Dermis microvascular lymphatic vessel endothelial cell (primary cell): Measurements from ENCODE around the gene PROM1. TPM values are rescaled to one million over a fixed set of nuclear protein-coding genes. Genes with fewer than 3 reads are reported as not detected.
A peak's percentile ranks its signal among the peaks of the same experiment; 100 is the strongest.

ENCODE experiments used
- DNase-seq, 2 donors: peaks; one replicate each; pipeline versions ENCODE4 v3.0.0 to v3.0.0-alpha.2; 2010; ENCODE audit warnings: low read depth in 2 of 2
- total RNA-seq: library from RNA; depleted of rRNA; stranded (reverse); fragments of >200 nt; gene quantifications from 2 replicates; pipeline ENCODE4 v1.2.1, GENCODE V29; 2014

Gene PROM1
- total RNA-seq, 1 donor from 2014 or later: under 0.01 TPM

DNA sequence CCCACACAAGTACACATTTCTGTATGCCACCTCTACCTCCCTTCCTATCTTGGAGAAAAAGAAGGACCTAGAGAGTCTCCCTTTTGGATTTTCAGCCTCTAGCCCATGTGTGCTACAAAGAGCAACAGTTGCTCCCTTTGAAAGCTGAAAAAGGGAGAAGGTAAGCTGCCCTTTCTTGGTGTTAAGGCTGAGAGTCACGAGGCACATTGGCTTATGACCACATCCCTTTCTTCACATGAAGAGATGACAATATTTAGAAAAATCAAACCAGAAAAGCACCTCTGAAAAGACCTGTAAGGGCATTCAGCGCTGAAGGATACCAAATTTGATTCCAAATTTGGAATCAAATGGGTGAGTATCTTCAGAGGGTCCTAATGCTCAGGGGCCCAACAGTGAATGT, 138.9 kb downstream of the PROM1 start:
- DNase-seq: no peak

DNA sequence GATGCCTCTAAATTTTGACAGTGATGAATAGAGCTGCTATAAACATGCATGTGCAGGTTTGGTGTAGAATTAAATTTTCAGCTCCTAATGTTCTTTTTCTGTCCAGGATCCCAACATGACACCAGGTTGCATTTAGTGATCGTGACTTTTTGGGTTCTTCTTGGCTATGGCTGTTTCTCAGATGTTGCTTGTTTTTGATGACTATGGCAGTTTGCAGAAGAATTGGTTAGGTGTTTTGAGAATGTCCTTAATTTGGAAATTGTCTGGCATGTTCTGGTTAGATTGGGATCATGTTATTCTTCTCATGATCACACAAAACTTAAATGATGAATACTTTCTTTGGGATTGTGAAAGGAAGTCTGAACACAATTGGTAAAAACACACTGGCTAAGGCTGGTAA, 141.5 kb downstream of the PROM1 start:
- no peak for DNase-seq

DNA sequence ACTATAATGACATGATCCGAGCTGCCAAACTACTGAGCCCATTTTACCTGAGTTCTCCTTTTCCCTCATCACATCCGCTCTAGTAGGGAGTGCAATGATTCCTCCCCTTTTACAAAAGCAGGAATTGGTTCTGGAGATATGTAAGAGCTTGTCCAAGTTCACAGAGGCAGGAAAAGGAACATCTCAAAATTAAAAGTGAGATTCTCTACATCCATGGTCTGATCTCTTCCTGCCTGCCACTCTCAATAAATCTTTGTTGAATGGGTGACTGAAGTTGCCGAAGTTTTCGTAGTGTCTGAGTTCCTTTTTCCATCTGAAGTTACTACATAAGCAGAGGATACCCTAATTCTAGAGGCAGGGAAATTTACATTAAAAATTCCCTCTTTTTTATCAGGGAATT, 145.2 kb downstream of the PROM1 start, which contains the start of gene FGFBP1:
FGFBP1 (minus strand) TSS at position 101 of the 400 bp plus-strand sequence. CDS start 2,108 bp downstream, outside the sequence.
- DNase-seq: no peak

DNA sequence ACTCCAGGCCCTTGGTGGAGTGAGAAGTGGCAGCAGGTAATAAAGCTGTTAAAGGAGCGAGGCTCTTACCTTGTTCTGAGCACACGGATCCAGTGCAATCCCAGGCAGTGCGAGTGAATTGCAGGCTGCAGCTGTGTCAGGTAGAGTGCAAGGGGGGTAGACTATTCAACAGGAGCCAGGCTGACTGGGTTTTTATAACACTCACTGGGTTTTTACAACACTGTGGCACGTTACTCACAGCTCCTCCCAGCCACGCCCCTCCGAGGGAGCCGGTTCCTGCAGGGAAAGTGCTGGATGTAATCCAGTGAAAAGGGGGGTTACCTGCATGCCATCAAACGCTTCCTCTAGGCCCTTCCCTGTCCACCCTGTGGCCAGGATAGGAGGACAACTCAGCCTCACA, 145.6 kb downstream of the PROM1 start:
- DNase-seq: no peak

DNA sequence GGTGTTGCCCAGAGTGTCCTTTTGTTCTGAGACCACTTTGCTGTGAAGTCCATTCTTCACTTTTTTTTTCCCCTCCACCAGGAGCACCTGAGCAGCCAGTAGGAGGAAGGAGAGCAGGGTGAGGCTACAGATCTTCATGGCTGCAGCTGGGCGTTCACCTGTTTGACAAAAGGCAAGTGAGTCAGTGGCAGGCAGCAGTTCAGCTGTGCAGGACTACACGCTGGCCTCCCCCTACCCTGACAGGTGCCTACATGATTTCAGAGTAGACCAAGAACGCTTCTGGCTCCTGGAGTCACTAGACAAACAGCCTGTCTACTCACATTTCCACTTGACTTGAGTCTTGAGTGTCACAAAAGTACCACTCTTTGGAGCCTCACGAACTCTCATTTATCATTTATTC, 147.3 kb downstream of the PROM1 start:
- no peak for DNase-seq

DNA sequence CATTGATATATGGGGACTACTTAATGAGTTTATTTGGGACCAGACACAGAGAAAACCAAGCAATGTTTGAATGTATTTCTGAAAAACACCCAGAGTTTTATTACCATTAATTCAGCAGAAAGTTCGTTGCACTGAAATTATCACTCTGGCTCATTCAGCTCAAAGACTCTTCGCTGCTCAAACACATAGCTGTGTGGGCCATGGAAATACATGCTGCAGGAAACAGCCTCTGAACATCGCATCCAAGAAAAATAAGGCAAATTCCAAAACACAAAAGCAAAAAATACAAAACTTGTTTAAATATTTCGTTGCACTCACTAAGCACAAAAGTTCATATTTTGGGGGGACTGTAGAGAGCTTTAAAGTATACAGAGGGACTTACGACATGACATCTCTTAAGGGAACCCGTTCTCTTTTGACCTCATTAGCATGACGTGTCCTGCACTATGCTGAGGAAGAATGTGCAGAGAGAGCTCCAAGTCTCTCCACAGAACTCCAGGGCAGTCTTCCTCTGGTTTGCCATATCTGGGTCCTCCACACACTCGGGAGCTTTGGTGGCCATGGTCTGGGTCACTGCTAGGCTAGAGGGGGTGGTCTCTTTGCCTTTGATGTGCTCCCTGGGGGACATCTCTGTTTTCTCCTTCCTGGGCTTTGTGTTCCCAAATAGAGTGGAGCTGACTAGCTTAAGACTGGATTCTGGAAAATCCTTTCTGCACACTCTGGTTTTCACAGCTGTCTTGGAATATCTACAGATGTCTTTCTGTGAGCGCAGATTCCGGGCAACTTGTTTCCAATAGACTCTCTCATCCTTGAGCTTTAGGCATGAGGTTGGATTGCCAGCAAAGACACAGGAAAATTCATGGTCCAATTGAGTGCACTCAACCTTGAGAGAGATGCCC, 148.1 kb downstream of the PROM1 start:
- DNase-seq: peak in 1 of 2 donors; percentile 22

DNA sequence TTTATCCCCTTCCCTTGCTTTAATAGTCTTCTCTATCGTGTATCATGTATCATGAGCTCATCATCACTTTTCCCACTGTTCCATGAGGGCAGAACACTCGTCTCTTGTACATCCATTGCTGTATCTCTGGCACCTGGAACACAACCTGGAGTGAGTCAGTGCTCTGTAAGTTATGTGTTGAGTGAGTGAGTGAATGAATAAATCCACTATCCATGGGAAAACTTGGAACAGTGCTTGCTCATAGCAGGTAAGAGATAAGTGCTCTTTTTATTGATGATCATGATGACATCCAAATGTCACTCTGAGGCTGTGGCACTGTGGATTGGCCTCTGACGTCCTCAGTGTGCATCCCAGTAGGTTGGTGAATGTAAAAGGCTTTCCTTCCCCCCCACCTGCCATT, 149.6 kb downstream of the PROM1 start:
- DNase-seq: no peak

DNA sequence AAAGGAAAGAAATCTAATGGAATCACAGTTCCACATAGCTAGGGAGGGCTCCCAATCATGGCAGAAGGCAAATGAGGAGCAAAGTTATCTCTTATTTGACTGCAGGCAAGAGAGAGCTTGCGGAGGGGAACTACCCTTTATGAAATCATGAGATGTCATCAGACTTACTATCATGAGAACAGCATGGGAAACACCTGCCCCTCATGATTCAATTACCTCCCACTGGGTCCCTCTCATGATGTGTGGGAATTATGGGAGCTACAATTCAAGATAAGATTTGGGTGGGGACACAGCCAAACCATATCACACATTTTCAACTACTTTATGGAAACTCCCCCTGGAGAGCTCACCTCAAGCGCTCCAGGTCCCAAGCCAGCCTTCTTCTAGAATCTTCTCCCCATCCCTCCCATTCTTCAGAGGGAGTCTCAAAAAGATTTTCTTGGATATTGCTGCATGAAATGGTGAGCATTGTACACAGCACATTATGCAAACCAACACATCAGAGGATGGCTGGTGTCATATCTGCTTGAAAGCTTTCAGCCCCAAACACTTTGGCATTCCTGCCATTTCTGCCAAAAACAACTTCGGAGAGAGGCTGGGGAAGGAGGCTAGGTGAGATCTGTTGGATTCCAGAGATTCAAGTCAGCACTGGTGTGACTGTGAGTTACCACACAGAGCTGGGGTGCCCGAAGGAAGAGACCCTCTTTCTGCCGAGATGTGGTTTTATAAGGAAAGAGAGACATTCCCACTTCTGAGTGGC, 152.2 kb downstream of the PROM1 start:
- DNase-seq: no peak

DNA sequence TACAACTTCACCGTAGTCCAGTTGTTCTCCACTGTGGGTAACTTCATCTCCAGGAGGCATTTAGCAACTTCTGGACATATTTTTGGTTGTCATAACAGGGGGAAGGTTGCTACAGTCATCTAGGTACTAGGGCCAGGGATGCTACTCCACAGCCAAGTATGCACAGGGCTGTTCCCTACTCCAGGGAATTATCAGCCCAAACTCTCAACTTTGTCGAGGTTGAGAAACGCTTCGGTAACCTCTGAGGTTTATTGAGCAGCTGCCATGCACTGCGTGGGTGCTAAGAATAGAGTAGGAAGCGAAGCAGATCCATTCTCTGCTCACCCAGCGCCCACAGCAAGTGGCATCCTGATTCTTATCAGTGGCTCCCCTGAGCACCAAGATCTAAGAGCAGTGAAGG, 153.5 kb downstream of the PROM1 start:
- DNase-seq: no peak

DNA sequence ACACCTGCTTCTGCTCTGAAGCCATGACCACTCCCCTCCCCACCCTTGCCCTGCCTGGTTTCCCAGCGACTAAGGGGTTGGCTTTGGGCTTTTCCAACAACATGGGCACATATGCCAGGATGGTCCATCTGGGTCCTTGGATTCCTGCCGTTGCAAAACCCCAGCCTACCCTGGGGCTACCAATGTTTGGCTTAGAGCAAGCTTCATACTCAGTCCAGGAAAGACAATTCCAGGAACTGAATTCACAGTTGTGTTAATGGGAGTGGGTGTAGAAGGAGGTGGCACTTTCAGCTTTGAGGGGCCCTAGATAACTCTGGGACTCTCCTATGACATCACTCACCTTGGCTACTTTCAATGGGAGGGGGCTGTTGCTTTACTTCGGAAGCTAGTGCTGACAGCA, 154.3 kb downstream of the PROM1 start:
- no peak for DNase-seq

DNA sequence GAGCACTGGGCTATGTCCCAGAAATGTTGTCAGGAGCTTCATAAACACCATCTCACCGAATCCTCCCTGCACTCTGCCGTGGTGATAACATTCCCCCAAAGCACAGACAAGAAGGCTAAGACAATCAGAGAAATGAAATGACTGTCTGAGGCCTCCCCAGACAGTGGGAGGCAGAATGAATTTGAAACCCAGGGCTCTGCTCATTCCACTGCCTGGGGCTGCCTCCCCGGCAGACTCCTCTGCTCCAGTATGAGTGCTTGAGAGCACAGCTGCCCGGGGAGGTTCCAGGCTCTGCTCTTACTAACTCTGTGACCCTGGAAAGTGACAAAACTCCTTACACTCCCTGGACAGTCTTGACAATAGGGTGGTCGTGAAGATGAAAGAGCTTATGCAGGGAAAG, 154.9 kb downstream of the PROM1 start:
- DNase-seq: no peak

DNA sequence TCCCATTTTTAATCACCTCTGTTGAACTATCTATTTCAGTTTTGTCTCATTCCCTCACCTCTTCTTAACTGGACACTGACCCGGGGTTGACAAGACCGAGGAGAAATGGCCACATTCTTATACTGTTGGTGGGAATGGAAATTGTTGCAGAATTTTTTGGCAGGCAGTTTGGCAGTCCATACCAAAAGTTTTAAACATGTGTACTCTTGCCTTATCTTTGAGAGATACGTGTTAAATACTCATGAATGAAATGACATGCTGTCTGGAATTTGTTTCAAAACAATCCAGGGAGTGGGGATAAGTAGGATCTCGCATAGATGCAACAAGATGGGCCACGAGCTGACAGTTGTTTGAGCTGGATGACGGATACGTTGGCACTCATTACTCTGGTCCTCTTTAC, 157.3 kb downstream of the PROM1 start:
- peak in 1 of 2 donors; percentile 41 for DNase-seq

DNA sequence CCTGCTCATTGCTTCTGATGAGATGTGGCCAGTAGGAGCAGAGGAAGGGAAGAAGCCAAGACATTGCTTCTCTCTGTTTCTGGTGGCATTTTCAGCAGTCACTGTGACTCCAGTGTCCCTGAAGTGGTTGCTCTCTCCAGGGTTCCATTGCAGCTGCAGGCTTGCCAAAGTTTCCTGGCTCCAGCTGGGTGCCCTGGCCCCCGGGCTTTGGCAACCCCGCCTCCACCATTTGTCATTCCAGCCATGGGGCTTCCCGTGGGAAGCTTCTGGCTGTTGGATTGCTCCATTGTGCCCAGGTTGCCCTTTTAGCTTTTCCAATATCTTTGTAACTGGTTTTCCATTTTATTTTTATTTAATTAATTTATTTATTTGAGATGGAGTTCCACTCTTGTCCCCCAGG, 158.0 kb downstream of the PROM1 start:
- DNase-seq: no peak

DNA sequence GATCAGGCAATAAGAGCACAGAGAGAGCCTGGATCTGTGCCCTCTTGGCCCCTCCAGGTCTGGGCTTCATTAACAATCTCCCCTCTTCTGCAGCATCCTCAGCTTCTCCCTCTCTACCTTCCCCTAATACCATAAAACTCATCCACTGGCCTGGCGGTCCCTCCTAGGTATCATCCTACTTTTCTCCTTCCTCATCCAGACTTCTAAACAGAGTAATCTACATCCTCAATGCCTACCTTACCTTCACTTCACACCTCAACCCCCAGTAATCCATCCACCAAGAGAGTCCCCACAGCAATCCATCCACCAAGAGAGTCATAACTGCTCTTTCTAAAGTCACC, 162.3 kb downstream of the PROM1 start:
- no peak for DNase-seq

DNA sequence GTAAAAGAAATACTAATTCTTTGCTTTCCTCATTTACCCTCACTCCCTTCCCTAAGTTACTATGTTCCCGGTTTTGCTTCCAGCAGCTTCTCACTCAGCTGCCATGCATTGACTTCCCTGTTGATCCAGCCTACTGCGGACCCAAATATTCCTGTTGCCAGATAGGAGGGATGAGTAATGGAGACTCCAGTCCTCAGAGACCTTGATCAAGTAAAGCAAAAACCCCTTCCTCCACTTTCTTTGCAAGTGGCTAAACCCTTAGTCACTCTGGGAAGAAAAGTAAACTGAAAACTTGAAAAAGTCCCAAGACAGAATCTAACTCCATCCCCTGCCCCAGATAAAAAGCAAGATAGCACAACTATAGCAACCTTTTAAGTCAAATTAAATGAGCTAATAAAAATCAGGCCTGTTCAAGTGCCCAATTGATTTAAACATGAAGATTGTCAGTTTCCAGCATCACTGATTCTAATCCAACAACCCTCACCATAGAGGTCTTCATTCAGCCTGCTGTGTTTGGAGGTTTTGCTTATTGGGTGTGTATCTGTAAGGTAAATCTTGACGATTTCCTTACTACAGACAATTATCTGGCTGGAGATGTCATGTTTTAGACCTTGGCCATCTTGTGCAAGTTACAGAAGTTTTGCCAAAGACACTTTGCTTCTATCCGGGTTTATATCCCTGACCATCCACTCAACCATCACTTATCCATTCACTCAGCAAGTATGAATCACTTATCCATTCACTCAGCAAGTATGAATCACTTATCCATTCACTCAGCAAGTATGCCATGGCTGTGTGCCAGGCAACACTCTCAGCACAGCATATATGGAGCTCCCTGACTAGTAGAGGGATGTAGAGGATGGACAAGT, 162.9 kb downstream of the PROM1 start:
- peak; percentile 80 to 95 for DNase-seq

DNA sequence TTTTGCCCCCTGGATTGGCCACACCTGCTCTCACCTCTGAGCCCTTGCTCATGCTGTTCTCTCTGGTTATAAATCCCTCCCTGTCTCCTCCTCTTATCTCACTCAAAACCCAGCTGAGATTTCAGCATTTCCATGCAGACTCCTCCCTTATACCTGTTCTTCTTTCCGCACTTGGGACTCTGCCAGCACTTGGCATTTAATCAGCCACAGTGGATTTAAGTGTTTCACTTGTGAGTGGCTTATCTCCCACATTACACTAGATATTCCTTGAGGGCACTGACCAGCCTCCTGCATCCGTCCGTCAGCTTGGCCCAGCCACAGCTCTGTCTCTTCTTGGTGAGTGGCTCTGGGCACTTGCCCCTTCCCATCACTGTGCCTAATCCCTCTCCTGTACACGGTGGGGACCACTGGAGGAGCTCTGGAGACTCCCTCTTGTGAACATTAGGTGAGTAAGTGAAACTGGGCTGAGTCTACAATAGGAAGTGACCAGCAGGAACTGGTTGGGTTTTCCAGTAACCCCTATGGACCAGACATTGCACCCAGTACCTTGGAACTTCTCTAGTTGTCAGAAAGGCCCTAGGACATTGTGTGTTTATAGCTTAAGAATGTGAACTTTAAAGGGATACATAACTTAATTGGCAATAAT, 165.2 kb downstream of the PROM1 start:
- no peak for DNase-seq

Other genes with a start within 250 kb of the PROM1 start
- gene FGFBP1, start 145.3 kb downstream of the PROM1 start, total RNA-seq: not detected in 2 replicates
- not detected in 2 replicates for gene FGFBP2, start 120.8 kb downstream of the PROM1 start, total RNA-seq
- gene TAPT1, start 142.4 kb upstream of the PROM1 start, total RNA-seq: 11.8 and 16.7 TPM in 2 replicates